Activated CD4-positive, alpha-beta memory T cell treated with anti-CD3 and anti-CD28 coated beads, Interleukin-2, amount 10 ng/mL, durations not matched to agents 7 days and 5 days (primary cell): ENCODE measurements around the gene NES. TPM values are rescaled to one million over a fixed set of nuclear protein-coding genes. Genes with fewer than 3 reads are reported as not detected.
A peak's percentile ranks its signal among the peaks of the same experiment; 100 is the strongest.
"Not testable (repeated sequence)": the region's sequence is repeated elsewhere in the genome, so short reads cannot be mapped to it uniquely, and the experiment has no call there.

Experiments used
- CTCF ChIA-PET: fragments of 350-600 bp; sonication (Branson Sonifier 250); formaldehyde crosslinking; loops from one replicate; lab custom pipeline; 2021; ENCODE audit warnings: antibody characterized with exemption, inconsistent platforms; lab: Charles Lee
- POLR2A ChIA-PET: fragments of 350-600 bp; sonication (Branson Sonifier 250); formaldehyde crosslinking; loops from one replicate; lab custom pipeline; 2021; ENCODE audit warnings: antibody characterized with exemption; lab: Charles Lee
- DNase-seq: peaks from one replicate; pipeline ENCODE4 v3.0.0-alpha.2; 2020
- H3K27ac Mint-ChIP-seq: one replicate; pipeline ENCODE4 v1.8.0; 2021; ENCODE audit warnings: mild to moderate bottlenecking, mixed read lengths
- H3K27me3 Mint-ChIP-seq: one replicate; pipeline ENCODE4 v1.8.0; 2021; ENCODE audit warnings: mixed read lengths
- H3K36me3 Mint-ChIP-seq: one replicate; pipeline ENCODE4 v1.8.0; 2021; ENCODE audit warnings: low read depth, mixed read lengths
- H3K4me1 Mint-ChIP-seq: one replicate; pipeline ENCODE4 v1.8.0; 2021; ENCODE audit warnings: mixed read lengths
- H3K4me3 Mint-ChIP-seq: one replicate; pipeline ENCODE4 v1.8.0; 2021; ENCODE audit warnings: mild to moderate bottlenecking, mixed read lengths
- H3K9me3 Mint-ChIP-seq: one replicate; pipeline ENCODE4 v1.8.0; 2021; ENCODE audit warnings: mixed read lengths
- total RNA-seq, 2 experiments: library from RNA; stranded (reverse); gene quantifications; one replicate each; pipeline ENCODE4 v1.2.3, GENCODE V29; 2021

Gene NES
- total RNA-seq, 2 experiments from 2014 or later: not detected

DNA sequence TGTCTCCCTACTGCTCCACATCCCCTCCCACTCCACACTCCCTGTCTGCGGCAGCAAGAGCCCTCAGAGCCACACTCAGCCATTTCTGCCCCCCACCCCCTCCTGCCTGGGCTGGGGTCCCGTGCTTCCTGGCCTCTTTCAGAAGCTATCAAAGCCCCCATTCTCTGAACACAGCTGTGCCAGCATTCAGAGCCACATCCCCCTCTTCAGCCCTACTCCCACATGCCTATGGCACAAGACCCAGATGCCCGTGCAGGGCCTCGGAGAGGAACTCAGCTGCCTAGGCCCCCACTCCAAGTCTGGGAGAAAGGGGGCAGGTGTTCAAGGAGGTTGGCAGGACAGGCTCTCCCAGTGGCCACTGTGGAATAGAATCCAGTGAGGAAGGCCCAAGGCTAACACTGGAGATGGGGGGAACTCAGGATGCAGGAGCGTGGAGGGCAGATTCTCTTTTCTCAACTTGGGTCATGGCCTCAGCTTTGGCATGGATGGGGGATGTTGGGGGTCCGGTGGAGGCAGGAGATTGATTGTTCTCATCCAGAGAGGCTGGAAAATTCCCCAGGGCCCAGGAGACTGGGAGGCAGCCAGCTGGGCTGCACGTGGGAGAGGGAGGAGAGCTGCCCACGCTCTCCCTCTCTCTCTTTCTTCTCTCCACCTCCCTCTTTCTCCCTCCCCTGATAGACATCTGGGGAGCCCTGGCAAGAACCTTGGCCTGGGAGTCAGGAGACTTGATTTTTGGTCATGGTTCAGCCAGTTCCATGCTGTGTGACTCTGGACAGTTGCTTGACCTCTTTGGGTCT, 38.8 kb downstream of the NES start:
- POLR2A ChIA-PET: no interaction called here
- H3K4me1 Mint-ChIP-seq: peaks cover 22% of the 10 kb centered on the region
- H3K36me3 Mint-ChIP-seq: no peaks in the 10 kb centered on the region
- H3K27ac Mint-ChIP-seq: no peak overlapping the region
- CTCF ChIA-PET: interaction anchor here (1.1 to 1.6 kb wide), 2 partner anchors 14 to 157 kb away, joined by 3 to 5 read pairs; no protein-coding TSS in a partner anchor
- peaks cover 77% of the 10 kb centered on the region for H3K27me3 Mint-ChIP-seq
- no peak overlapping the region for H3K4me3 Mint-ChIP-seq
- no peak for DNase-seq
- no peaks in the 10 kb centered on the region for H3K9me3 Mint-ChIP-seq

GRCh38 chr1:156632355-156632754, 44.9 kb downstream of the NES start:
- H3K9me3 Mint-ChIP-seq: no peaks in the 10 kb centered on the region
- DNase-seq: no peak
- CTCF ChIA-PET: interaction anchor here (0.7 to 13.8 kb wide), 3 partner anchors 26 to 94 kb away, joined by 3 to 275 read pairs (median 4); no protein-coding TSS in a partner anchor
- no peaks in the 10 kb centered on the region for H3K36me3 Mint-ChIP-seq
- H3K4me1 Mint-ChIP-seq: no peaks in the 10 kb centered on the region
- H3K27ac Mint-ChIP-seq: no peak overlapping the region
- H3K4me3 Mint-ChIP-seq: no peak overlapping the region
- H3K27me3 Mint-ChIP-seq: peaks cover 69% of the 10 kb centered on the region
- POLR2A ChIA-PET: interaction anchor here (1.0 kb wide), 1 partner anchor 17 kb away, joined by 3 read pairs; no protein-coding TSS in a partner anchor

- H3K4me3 Mint-ChIP-seq, H3K9me3 Mint-ChIP-seq, H3K36me3 Mint-ChIP-seq, DNase-seq, H3K27ac Mint-ChIP-seq, H3K4me1 Mint-ChIP-seq: not testable (repeated sequence)
- POLR2A ChIA-PET: interaction anchor here (1.3 kb wide), 1 partner anchor 12 kb away, joined by 3 read pairs; no protein-coding TSS in a partner anchor
- CTCF ChIA-PET: interaction anchor here (0.7 to 13.8 kb wide), 5 partner anchors 11 to 95 kb away, joined by 3 to 275 read pairs (median 4); no protein-coding TSS in a partner anchor
- peaks cover 71% of the 10 kb centered on the region for H3K27me3 Mint-ChIP-seq
Measured at GRCh38 chr1:156631152-156631551, 46.1 kb downstream of the NES start.

GRCh38 chr1:156629823-156630449, 47.3 kb downstream of the NES start:
- ChIA-PET CTCF (interaction anchor here (0.7 to 13.8 kb wide), 4 partner anchors 29 to 98 kb away, joined by 3 to 275 read pairs (median 4); no protein-coding TSS in a partner anchor), POLR2A (no interaction called here)
- H3K9me3 Mint-ChIP-seq: no peaks in the 10 kb centered on the region
- no peak for DNase-seq
- H3K27me3 Mint-ChIP-seq: peaks cover 71% of the 10 kb centered on the region
- no peaks in the 10 kb centered on the region for H3K36me3 Mint-ChIP-seq
- peaks cover 9% of the 10 kb centered on the region for H3K4me1 Mint-ChIP-seq
- H3K27ac Mint-ChIP-seq: no peak overlapping the region
- no peak overlapping the region for H3K4me3 Mint-ChIP-seq

- ChIA-PET CTCF (interaction anchor here (0.6 to 13.8 kb wide), 22 partner anchors 8 to 446 kb away, joined by 3 to 275 read pairs (median 7); partner anchors contain the start of genes BCAN, CRABP2, HAPLN2 and NAXE), POLR2A (interaction anchor here (1.0 to 1.8 kb wide), 6 partner anchors 17 to 100 kb away, joined by 3 to 7 read pairs (median 4); partner anchors contain the start of gene METTL25B)
- Mint-ChIP-seq H3K9me3 (no peaks in the 10 kb centered on the region), H3K27me3 (peaks cover 67% of the 10 kb centered on the region), H3K4me1 (peaks cover 11% of the 10 kb centered on the region), H3K27ac (no peak overlapping the region), H3K36me3 (no peaks in the 10 kb centered on the region), H3K4me3 (no peak overlapping the region)
- DNase-seq: peak; percentile 46
Measured at GRCh38 chr1:156627313-156627880, 49.8 kb downstream of the NES start.

- no peak overlapping the region for H3K4me3 Mint-ChIP-seq
- POLR2A ChIA-PET: interaction anchor here (1.0 kb wide), 1 partner anchor 20 kb away, joined by 3 read pairs; no protein-coding TSS in a partner anchor
- peaks cover 66% of the 10 kb centered on the region for H3K27me3 Mint-ChIP-seq
- DNase-seq: no peak
- no peak overlapping the region for H3K27ac Mint-ChIP-seq
- peaks cover 11% of the 10 kb centered on the region for H3K4me1 Mint-ChIP-seq
- no peaks in the 10 kb centered on the region for H3K36me3 Mint-ChIP-seq
- H3K9me3 Mint-ChIP-seq: no peaks in the 10 kb centered on the region
- CTCF ChIA-PET: interaction anchor here (0.5 to 13.8 kb wide), 14 partner anchors 9 to 240 kb away, joined by 3 to 275 read pairs (median 13); partner anchors contain the start of genes BCAN, CRABP2 and NES
Measured at GRCh38 chr1:156626079-156626438, 51.1 kb downstream of the NES start.

GRCh38 chr1:156625436-156626078, 51.6 kb downstream of the NES start:
- H3K27me3 Mint-ChIP-seq: peaks cover 64% of the 10 kb centered on the region
- H3K4me1 Mint-ChIP-seq: peaks cover 12% of the 10 kb centered on the region
- no peak overlapping the region for H3K27ac Mint-ChIP-seq
- ChIA-PET CTCF (interaction anchor here (1.0 to 13.8 kb wide), 15 partner anchors 9 to 267 kb away, joined by 3 to 275 read pairs (median 11); partner anchors contain the start of genes BCAN, NAXE and NES), POLR2A (interaction anchor here (1.0 kb wide), 1 partner anchor 20 kb away, joined by 3 read pairs; no protein-coding TSS in a partner anchor)
- DNase-seq: peak; percentile 62
- H3K4me3 Mint-ChIP-seq: peak overlapping the region; percentile 35
- H3K36me3 Mint-ChIP-seq: no peaks in the 10 kb centered on the region
- no peaks in the 10 kb centered on the region for H3K9me3 Mint-ChIP-seq

GRCh38 chr1:156624814-156625435, 52.3 kb downstream of the NES start:
- H3K4me3 Mint-ChIP-seq: no peak overlapping the region
- H3K36me3 Mint-ChIP-seq: no peaks in the 10 kb centered on the region
- H3K9me3 Mint-ChIP-seq: no peaks in the 10 kb centered on the region
- peaks cover 66% of the 10 kb centered on the region for H3K27me3 Mint-ChIP-seq
- ChIA-PET POLR2A (interaction anchor here (1.0 to 1.2 kb wide), 2 partner anchors 21 to 36 kb away, joined by 3 read pairs; no protein-coding TSS in a partner anchor), CTCF (interaction anchor here (0.6 to 13.8 kb wide), 26 partner anchors 9 to 345 kb away, joined by 3 to 275 read pairs (median 6); partner anchors contain the start of genes BCAN, ISG20L2, METTL25B and NAXE)
- no peak for DNase-seq
- H3K27ac Mint-ChIP-seq: no peak overlapping the region
- H3K4me1 Mint-ChIP-seq: peaks cover 14% of the 10 kb centered on the region

DNA sequence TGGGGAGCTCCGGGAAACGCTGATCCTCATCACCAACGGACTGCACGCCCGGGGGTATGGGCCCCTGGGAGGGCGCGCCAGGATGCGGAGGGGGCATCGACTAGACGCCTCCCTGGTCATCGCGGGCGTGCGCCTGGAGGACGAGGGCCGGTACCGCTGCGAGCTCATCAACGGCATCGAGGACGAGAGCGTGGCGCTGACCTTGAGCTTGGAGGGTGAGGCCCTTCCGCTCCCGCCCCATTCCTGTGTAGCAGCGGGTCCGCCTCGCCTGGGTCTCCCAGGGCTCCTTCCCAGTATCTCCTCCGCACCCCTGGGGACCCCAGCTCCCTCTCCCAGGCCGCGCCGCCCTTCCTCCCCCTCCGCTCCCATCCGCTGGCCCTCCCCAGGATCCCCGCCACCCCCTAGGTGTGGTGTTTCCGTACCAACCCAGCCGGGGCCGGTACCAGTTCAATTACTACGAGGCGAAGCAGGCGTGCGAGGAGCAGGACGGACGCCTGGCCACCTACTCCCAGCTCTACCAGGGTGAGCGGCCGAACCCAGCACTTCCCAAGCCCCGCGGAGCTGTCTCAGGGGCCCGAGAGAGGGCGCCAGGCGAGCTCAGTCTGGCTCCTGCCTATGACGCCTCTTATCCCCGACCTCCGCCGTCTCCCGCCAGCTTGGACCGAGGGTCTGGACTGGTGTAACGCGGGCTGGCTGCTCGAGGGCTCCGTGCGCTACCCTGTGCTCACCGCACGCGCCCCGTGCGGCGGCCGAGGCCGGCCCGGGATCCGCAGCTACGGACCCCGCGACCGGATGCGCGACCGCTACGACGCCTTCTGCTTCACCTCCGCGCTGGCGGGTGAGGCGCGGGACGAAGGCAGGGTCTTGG, 53.0 kb downstream of the NES start:
- H3K4me3 Mint-ChIP-seq: no peak overlapping the region
- H3K4me1 Mint-ChIP-seq: peaks cover 14% of the 10 kb centered on the region
- CTCF ChIA-PET: interaction anchor here (0.6 to 13.8 kb wide), 30 partner anchors 10 to 345 kb away, joined by 3 to 275 read pairs (median 4); partner anchors contain the start of genes BCAN, ISG20L2, METTL25B and NAXE
- peaks cover 68% of the 10 kb centered on the region for H3K27me3 Mint-ChIP-seq
- H3K36me3 Mint-ChIP-seq: no peaks in the 10 kb centered on the region
- H3K27ac Mint-ChIP-seq: no peak overlapping the region
- H3K9me3 Mint-ChIP-seq: no peaks in the 10 kb centered on the region
- DNase-seq: peak; percentile 42
- POLR2A ChIA-PET: interaction anchor here (1.0 to 1.2 kb wide), 2 partner anchors 22 to 37 kb away, joined by 3 read pairs; no protein-coding TSS in a partner anchor

- Mint-ChIP-seq H3K27me3 (peaks cover 69% of the 10 kb centered on the region), H3K9me3 (no peaks in the 10 kb centered on the region), H3K4me3 (no peak overlapping the region), H3K27ac (no peak overlapping the region), H3K4me1 (peaks cover 14% of the 10 kb centered on the region), H3K36me3 (no peaks in the 10 kb centered on the region)
- ChIA-PET POLR2A (interaction anchor here (0.7 kb wide), 1 partner anchor 29 kb away, joined by 3 read pairs; no protein-coding TSS in a partner anchor), CTCF (interaction anchor here (1.2 to 13.8 kb wide), 6 partner anchors 9 to 269 kb away, joined by 3 to 275 read pairs (median 38); partner anchors contain the start of genes BCAN and NES)
- DNase-seq: no peak
Measured at GRCh38 chr1:156622581-156623297, 54.5 kb downstream of the NES start.
